Measurements from ENCODE around the gene LIFR. TPM values are rescaled to one million over a fixed set of nuclear protein-coding genes. Genes with fewer than 3 reads are reported as not detected.
A peak's percentile ranks its signal among the peaks of the same experiment; 100 is the strongest.

LIFR gene
- total RNA-seq, 2 experiments from 2014 or later = 0.20 TPM; not detected in 1

DNA sequence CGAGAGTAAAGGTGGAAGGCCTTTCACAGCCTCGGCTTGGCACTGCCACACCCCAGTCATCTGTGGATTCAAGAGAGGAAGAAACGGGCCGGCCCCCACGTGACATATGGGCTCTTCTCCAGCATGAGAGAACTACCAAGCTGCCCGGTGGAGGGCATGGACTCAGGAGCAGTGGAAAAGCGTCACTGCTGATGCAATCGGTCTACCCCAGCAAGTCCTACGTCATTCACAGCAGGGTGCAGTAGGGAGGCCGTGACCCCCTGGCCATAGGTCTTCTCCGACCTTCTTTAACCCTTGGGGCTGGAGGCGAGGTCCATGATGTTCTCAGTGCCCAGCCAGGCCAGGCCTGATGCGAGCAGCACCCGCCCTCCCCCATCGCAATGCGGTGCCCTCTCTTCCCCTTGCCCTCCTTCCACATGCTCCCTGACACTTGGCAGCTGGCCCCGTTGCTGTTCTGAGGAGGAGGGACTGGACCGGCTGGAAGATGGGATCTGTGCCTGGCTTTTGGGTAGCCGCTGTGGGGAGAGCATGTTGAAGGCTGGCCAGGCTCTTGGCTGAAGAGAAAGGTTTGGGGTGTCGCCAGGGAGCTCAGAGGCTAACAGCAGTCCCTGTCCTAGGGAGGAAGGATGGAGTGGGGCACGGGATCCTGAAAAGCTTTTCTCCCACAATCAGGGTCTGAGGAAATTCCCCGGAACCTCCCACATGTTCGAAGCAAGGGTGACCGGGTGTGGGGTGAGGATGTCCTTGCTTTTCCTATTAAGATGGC is 89.8 kb downstream of the LIFR start:
- peaks cover 23% of the 10 kb centered on the region for H3K27me3 Mint-ChIP-seq (ENCODE audit: low read depth)
- no peak overlapping the region for H3K27ac Mint-ChIP-seq
- CTCF ChIA-PET = interaction anchor here (1.9 kb wide), 1 partner anchor 25 kb away, joined by 6 read pairs; no protein-coding TSS in a partner anchor
- DNase-seq = no peak
- H3K9me3 Mint-ChIP-seq = no peaks in the 10 kb centered on the region
- intact Hi-C loops (cut with micrococcal nuclease) = no loop called here
- H3K4me3 Mint-ChIP-seq = no peak overlapping the region
- H3K4me1 Mint-ChIP-seq (ENCODE audit: low read depth) = no peaks in the 10 kb centered on the region
- no peaks in the 10 kb centered on the region for H3K36me3 Mint-ChIP-seq (ENCODE audit: low read depth)

DNA sequence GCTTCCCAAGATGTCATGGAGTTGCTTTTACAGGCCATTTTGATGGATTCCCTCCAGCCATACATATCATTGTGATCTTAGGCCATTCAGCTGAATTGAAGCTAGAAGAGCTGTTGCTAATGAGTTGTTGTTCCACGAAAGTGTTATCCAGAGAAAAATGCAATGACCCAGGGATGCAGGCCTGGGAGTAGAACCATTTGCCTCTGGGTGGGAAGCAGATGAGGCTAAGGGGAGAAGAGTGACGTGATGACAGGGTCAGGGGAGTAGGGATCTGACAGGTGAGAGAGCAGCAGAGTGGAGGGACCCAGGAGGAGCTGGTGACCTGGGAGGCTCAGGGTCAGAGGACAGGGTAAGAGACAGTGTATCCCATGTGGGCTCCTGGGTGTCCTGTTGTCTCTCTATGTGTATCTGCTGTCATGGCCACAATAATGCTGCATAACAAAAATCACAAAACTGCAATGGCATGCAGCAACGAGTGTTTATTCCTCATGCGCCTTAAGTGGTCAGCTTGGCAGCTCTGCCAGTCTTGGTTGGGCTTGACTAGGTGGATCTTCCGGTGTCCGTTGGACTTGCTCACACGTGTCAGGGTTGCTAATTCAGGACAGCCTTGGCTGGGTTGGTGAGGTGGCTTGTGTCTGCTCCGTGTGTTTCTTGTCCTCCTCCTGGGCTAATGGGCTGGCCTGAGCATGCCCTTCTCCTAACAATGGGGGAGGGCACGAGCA is 90.6 kb downstream of the LIFR start:
- intact Hi-C loops (cut with micrococcal nuclease) = no loop called here
- no peak for DNase-seq
- Mint-ChIP-seq H3K4me1 (ENCODE audit: low read depth) (no peaks in the 10 kb centered on the region), H3K27me3 (ENCODE audit: low read depth) (peaks cover 25% of the 10 kb centered on the region), H3K36me3 (ENCODE audit: low read depth) (no peaks in the 10 kb centered on the region), H3K4me3 (no peak overlapping the region), H3K27ac (no peak overlapping the region), H3K9me3 (no peaks in the 10 kb centered on the region)
- CTCF ChIA-PET = no interaction called here

DNA sequence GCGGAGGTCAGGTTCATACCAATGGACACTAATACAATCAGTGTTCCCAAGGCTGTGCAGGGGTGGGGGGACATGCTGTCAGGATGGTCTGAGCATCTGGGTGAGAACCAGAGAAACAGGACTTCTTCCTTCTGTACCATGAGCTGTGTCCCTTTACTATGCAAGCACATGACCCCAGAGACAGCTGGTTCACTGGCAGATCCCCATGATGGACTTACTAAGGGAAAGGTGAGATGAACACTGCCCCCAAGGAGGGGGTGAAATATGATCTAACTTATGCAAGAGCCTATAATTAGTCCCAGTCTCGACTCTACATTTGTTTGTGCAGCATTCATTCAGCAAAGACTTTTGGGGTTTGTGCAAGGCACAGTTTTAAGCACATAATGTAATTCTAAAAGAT is 91.4 kb downstream of the LIFR start:
- DNase-seq = no peak
- no peaks in the 10 kb centered on the region for H3K4me1 Mint-ChIP-seq (ENCODE audit: low read depth)
- H3K27me3 Mint-ChIP-seq (ENCODE audit: low read depth) = peaks cover 32% of the 10 kb centered on the region
- no peak overlapping the region for H3K4me3 Mint-ChIP-seq
- intact Hi-C loops (cut with micrococcal nuclease) = no loop called here
- H3K27ac Mint-ChIP-seq = no peak overlapping the region
- no peaks in the 10 kb centered on the region for H3K9me3 Mint-ChIP-seq
- CTCF ChIA-PET = interaction anchor here (0.6 to 1.6 kb wide), 2 partner anchors 23 to 37 kb away, joined by 3 to 8 read pairs; no protein-coding TSS in a partner anchor
- no peaks in the 10 kb centered on the region for H3K36me3 Mint-ChIP-seq (ENCODE audit: low read depth)

DNA sequence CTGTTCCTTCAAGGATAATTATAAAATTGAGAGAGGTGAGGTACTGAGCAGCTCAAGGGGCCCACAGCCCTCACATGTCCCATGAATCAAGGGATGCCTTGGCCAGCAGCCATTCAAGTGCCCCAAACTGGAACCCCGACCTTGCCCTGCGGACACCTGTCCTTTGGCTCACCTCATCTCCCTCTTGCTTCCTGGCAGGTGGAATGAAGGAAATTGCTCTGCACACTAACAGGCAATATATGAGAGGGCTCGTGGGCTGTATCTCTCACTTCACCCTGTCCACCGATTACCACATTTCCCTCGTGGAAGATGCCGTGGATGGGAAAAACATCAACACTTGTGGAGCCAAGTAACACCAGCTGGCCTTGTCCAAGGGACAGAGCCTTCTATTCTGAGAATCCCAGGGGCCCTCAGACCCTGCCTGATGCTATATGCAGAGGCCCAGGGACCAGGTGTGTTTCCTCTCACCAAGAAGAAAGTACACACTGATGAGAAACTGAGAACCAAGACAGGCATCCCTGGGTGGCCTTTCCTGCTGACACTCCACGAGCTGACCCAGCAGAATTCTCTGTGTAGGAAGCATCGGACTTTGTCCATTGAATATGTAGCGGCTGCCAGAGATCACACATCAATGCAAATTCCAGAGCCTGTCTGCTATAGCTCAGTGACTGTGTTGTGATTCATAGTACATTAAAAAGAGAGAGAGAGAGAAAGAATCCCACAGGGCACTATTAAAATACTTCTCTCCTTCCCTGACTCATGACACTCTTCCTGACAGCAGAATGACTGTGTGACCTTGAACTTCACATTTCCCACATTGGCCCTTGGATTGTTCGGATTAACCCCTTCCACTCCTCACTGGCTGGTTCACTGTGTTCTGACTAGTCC is 92.6 kb downstream of the LIFR start:
- no peak for DNase-seq
- CTCF ChIA-PET = interaction anchor here (1.6 kb wide), 1 partner anchor 22 kb away, joined by 8 read pairs; no protein-coding TSS in a partner anchor
- no peaks in the 10 kb centered on the region for H3K36me3 Mint-ChIP-seq (ENCODE audit: low read depth)
- no peak overlapping the region for H3K4me3 Mint-ChIP-seq
- intact Hi-C loops (cut with micrococcal nuclease) = no loop called here
- H3K27me3 Mint-ChIP-seq (ENCODE audit: low read depth) = peaks cover 38% of the 10 kb centered on the region
- H3K9me3 Mint-ChIP-seq = no peaks in the 10 kb centered on the region
- H3K4me1 Mint-ChIP-seq (ENCODE audit: low read depth) = no peaks in the 10 kb centered on the region
- H3K27ac Mint-ChIP-seq = no peak overlapping the region

DNA sequence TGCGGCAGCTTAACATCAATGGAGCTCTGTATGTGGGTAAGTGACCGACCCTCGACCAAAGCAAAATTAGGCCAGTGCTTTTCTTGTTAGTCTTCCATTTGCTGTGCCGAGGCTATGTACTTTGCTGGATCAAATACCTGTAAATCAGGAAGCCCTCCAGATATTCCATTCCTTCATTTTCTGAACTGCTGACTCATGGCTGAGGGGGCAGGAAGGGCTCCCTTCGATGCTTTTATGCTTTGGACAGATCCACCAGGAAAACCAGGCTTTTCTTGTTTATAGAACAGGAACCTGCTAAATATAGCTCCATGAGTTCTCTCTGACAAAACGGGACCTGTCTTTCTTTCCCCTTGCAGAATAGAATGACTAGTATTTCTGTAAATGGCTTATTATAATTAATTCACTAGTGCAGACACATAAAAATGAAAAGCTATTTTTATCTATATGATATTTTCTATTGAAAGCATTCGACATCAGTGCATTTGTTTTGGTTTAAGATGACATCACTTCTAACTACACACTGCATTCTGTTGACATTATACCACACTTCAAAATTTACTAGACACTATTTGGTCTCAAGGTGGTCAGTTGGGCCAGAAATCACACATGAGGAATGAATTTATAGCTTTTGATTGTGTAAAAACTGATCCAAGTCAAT is 93.3 kb downstream of the LIFR start:
- H3K9me3 Mint-ChIP-seq = no peaks in the 10 kb centered on the region
- H3K27me3 Mint-ChIP-seq (ENCODE audit: low read depth) = peaks cover 38% of the 10 kb centered on the region
- CTCF ChIA-PET = no interaction called here
- intact Hi-C loops (cut with micrococcal nuclease) = no loop called here
- no peaks in the 10 kb centered on the region for H3K36me3 Mint-ChIP-seq (ENCODE audit: low read depth)
- no peak overlapping the region for H3K4me3 Mint-ChIP-seq
- no peaks in the 10 kb centered on the region for H3K4me1 Mint-ChIP-seq (ENCODE audit: low read depth)
- no peak for DNase-seq
- H3K27ac Mint-ChIP-seq = no peak overlapping the region

DNA sequence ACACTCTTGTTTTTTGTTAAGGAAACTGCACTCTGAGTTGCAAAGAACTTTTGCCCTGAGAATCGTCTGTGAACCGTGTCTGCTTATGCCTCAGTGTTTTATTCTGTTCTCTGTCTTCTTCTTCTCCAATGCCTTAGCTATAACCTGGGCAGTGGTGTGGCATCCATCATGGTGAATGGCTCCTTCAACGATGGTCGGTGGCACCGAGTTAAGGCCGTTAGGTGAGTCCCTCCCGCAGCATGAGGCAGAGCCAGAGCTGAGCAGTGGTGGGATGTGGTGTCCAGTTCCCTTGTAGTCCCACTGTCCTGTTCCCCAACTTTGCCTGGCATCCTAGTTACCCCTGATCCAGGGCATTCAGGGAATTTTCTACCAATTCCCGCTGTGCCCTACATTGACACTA is 98.3 kb downstream of the LIFR start:
- CTCF ChIA-PET = no interaction called here
- intact Hi-C loops (cut with micrococcal nuclease) = no loop called here
- DNase-seq = no peak
- H3K4me1 Mint-ChIP-seq (ENCODE audit: low read depth) = peaks cover 11% of the 10 kb centered on the region
- H3K27me3 Mint-ChIP-seq (ENCODE audit: low read depth) = peaks cover 63% of the 10 kb centered on the region
- H3K27ac Mint-ChIP-seq = no peak overlapping the region
- H3K9me3 Mint-ChIP-seq = no peaks in the 10 kb centered on the region
- no peaks in the 10 kb centered on the region for H3K36me3 Mint-ChIP-seq (ENCODE audit: low read depth)
- no peak overlapping the region for H3K4me3 Mint-ChIP-seq

DNA sequence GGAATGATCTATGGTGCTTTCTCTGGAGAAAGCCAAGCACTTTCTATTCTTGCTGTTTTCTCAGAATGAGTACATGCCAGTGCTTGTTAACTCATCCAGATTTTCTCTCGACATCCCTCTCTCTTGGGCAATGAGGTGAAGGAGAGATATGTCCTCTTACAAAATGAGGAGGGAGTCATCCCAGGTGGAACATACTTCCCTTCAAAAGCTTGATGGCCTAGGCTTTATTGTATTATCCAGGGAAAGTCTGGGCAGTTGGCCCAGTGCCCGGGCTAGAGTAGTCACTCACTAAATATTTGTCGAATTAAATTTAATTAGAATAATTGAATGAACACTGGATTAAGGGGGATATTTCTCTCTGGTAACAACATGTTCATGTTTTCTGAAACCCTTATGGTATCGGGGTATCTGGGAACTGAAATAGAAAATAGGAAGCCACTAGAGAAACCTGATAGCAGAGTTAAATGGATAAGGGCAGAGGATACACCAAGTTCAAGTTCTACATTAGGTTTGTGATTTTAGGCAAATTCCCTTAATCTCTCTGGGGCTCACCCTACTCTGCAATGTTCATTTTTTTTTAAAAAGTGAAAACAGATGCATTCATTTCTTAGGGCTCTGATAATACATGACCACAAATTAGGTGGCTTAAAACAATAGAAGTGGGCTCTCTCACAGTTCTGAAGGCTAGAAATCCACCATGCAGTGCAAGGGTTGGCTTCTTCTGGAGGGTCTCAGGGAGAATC is 99.6 kb downstream of the LIFR start:
- H3K9me3 Mint-ChIP-seq = no peaks in the 10 kb centered on the region
- H3K27ac Mint-ChIP-seq = no peak overlapping the region
- H3K4me3 Mint-ChIP-seq = no peak overlapping the region
- H3K27me3 Mint-ChIP-seq (ENCODE audit: low read depth) = peaks cover 66% of the 10 kb centered on the region
- DNase-seq = no peak
- H3K36me3 Mint-ChIP-seq (ENCODE audit: low read depth) = no peaks in the 10 kb centered on the region
- peaks cover 21% of the 10 kb centered on the region for H3K4me1 Mint-ChIP-seq (ENCODE audit: low read depth)
- intact Hi-C loops (cut with micrococcal nuclease) = no loop called here
- CTCF ChIA-PET = interaction anchor here (2.1 kb wide), 1 partner anchor 15 kb away, joined by 10 read pairs; no protein-coding TSS in a partner anchor

DNA sequence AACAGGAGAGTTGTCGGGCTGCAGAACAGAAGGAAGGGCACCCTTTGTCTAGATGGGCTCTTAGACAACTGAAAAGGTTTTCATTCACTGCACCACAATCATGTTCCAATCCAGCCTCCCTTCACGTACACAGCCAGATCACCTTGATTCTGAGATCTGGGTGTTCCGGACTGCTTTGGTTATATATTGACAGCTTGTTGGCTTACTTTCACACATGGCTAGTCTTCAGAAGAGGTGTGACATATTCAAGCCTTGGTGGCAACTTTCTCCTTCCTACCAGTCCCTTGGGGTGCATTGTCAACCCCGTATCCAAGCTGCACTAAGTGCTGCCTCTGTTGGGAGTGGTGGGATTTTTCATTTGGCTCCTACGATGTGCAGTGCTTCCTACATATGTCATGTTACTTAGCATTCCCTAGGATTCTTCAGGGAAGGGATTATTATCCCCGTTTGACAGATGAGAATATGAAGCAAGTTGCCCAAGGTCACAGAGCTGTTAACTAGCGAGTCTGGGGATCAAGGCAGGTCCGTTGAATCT is 100.6 kb downstream of the LIFR start:
- CTCF ChIA-PET = interaction anchor here (2.1 kb wide), 1 partner anchor 14 kb away, joined by 10 read pairs; no protein-coding TSS in a partner anchor
- no peak overlapping the region for H3K4me3 Mint-ChIP-seq
- H3K27ac Mint-ChIP-seq = no peak overlapping the region
- H3K27me3 Mint-ChIP-seq (ENCODE audit: low read depth) = peaks cover 68% of the 10 kb centered on the region
- intact Hi-C loops (cut with micrococcal nuclease) = no loop called here
- no peak for DNase-seq
- peaks cover 23% of the 10 kb centered on the region for H3K4me1 Mint-ChIP-seq (ENCODE audit: low read depth)
- no peaks in the 10 kb centered on the region for H3K36me3 Mint-ChIP-seq (ENCODE audit: low read depth)
- no peaks in the 10 kb centered on the region for H3K9me3 Mint-ChIP-seq

DNA sequence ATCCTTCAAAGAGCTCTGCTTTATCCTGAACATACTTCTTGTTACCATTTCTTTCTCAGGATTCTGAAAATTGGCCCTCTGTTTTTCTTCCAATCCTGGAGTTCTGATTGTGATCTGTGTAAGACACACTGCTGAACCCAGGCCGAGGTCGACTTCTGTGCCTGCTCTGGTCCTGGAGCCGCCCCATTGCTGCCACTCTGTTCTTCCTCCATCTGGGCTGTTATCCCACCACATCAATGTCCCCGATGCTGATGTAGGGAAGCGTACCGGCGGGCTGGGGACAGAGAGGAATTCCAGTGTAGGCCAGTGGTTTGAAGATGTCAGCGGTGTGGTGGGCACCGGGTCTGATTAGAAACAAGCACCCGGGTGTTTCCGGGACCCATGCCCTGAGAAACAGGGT is 102.5 kb downstream of the LIFR start:
- Mint-ChIP-seq H3K36me3 (ENCODE audit: low read depth) (no peaks in the 10 kb centered on the region), H3K27me3 (ENCODE audit: low read depth) (peaks cover 67% of the 10 kb centered on the region), H3K27ac (no peak overlapping the region), H3K4me3 (no peak overlapping the region), H3K4me1 (ENCODE audit: low read depth) (peaks cover 24% of the 10 kb centered on the region), H3K9me3 (no peaks in the 10 kb centered on the region)
- CTCF ChIA-PET = interaction anchor here (0.6 to 4.7 kb wide), 6 partner anchors 12 to 746 kb away, joined by 3 to 27 read pairs (median 4); no protein-coding TSS in a partner anchor
- intact Hi-C loops (cut with micrococcal nuclease) = no loop called here
- no peak for DNase-seq

DNA sequence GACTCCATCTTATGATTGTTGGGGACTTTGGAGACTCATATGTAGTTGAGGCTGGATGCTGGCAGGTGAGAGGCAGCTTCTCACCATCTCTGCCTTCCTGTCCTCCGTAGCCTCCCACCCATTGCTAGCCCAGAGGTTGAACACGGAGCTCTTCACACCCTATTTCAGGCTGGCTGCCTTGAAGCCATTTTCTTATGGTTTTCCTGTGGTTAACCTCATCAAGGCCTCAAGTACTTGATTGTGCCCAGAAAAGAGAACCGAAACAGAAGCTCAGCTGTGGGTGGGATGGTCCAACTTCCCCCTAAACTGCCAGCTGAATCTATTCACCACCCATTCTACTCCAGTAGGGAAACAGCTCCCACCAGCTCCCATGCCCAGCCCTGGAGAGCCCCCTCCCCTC is 102.9 kb downstream of the LIFR start:
- peak; percentile 48 for DNase-seq
- intact Hi-C loops (cut with micrococcal nuclease) = no loop called here
- CTCF ChIA-PET = interaction anchor here (0.6 to 4.7 kb wide), 7 partner anchors 12 to 747 kb away, joined by 3 to 27 read pairs (median 4); no protein-coding TSS in a partner anchor
- H3K27ac Mint-ChIP-seq = no peak overlapping the region
- no peaks in the 10 kb centered on the region for H3K9me3 Mint-ChIP-seq
- H3K4me1 Mint-ChIP-seq (ENCODE audit: low read depth) = peaks cover 24% of the 10 kb centered on the region
- peaks cover 69% of the 10 kb centered on the region for H3K27me3 Mint-ChIP-seq (ENCODE audit: low read depth)
- H3K36me3 Mint-ChIP-seq (ENCODE audit: low read depth) = no peaks in the 10 kb centered on the region
- H3K4me3 Mint-ChIP-seq = no peak overlapping the region

DNA sequence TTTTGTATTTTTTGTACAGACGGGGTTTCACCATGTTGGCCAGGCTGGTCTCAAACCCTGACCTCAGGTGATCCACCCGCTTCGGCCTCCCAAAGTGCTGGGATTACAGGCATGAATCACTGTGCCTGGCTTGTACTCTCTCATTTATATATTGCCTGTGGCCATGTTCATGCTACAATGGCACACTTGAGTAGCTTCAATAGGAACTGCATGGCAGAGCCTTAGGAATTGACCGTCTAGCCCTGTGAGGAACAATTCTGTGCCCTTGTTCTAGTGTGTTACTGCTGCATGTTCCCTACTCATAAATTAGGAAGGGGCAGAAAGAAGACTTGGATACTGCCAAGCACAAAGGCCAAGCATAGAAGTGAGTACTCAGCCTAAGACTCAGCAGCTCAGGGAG is 104.2 kb downstream of the LIFR start:
- Mint-ChIP-seq H3K9me3 (no peaks in the 10 kb centered on the region), H3K36me3 (ENCODE audit: low read depth) (no peaks in the 10 kb centered on the region), H3K4me3 (no peak overlapping the region), H3K27ac (no peak overlapping the region), H3K27me3 (ENCODE audit: low read depth) (peaks cover 68% of the 10 kb centered on the region), H3K4me1 (ENCODE audit: low read depth) (peaks cover 24% of the 10 kb centered on the region)
- intact Hi-C loops (cut with micrococcal nuclease) = no loop called here
- no peak for DNase-seq
- CTCF ChIA-PET = interaction anchor here (1.6 to 4.7 kb wide), 3 partner anchors 11 to 69 kb away, joined by 4 to 27 read pairs (median 8); no protein-coding TSS in a partner anchor
